Measurements from ENCODE around the gene WDR88.

DNA sequence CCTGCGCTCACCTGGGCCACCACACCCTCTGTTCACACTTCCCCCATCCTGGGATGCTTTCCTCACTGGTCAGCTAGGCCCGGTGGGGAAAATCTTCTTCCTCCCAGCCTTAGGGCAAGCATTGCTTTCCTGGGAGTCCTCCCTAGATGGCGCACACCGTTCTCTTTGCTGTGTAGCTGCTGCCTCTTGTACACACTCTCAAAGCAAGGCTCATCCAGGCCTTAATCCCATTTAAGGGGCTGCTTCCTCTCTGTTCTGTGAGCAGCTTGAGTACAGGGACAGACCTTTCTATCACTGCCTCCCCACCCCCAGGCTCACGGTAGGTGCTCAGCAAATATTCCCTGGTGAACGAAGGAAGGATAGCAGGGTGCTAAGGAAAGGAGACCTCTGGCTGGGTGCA lies 82.7 kb downstream of the WDR88 start:
- TF ChIP-seq POLR2A (IDR thresholded peaks at IDR 0.05; ENCODE audit: low read depth, low read length) = no peak
- TF ChIP-seq, protein P1, sequence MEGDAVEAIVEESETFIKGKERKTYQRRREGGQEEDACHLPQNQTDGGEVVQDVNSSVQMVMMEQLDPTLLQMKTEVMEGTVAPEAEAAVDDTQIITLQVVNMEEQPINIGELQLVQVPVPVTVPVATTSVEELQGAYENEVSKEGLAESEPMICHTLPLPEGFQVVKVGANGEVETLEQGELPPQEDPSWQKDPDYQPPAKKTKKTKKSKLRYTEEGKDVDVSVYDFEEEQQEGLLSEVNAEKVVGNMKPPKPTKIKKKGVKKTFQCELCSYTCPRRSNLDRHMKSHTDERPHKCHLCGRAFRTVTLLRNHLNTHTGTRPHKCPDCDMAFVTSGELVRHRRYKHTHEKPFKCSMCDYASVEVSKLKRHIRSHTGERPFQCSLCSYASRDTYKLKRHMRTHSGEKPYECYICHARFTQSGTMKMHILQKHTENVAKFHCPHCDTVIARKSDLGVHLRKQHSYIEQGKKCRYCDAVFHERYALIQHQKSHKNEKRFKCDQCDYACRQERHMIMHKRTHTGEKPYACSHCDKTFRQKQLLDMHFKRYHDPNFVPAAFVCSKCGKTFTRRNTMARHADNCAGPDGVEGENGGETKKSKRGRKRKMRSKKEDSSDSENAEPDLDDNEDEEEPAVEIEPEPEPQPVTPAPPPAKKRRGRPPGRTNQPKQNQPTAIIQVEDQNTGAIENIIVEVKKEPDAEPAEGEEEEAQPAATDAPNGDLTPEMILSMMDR (IDR thresholded peaks at IDR 0.05; ENCODE audit: extremely low read depth in 1 of 2, insufficient read depth in 1 of 2, low read depth in 1 of 2, low read length in 2 of 2) = peak in 1 of 2 donors; percentile 11
- no peak for TF ChIP-seq MYC (IDR thresholded peaks at IDR 0.05; ENCODE audit: low read depth, low read length)
- TF ChIP-seq, protein P2, sequence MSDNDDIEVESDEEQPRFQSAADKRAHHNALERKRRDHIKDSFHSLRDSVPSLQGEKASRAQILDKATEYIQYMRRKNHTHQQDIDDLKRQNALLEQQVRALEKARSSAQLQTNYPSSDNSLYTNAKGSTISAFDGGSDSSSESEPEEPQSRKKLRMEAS (IDR thresholded peaks at IDR 0.05; ENCODE audit: insufficient read depth, insufficient read length) = no peak
- no peak for TF ChIP-seq POLR2AphosphoS5 (IDR thresholded peaks at IDR 0.05; ENCODE audit: insufficient read depth, low read depth, low read length)
- TF ChIP-seq EZH2 (IDR thresholded peaks at IDR 0.05; ENCODE audit: borderline replicate concordance, low read depth, low read length, severe bottlenecking) = no peak
- no peak for TF ChIP-seq FOS (IDR thresholded peaks at IDR 0.05; ENCODE audit: borderline replicate concordance, insufficient read depth, low read length)
- TF ChIP-seq JUN (IDR thresholded peaks at IDR 0.05; ENCODE audit: borderline replicate concordance, insufficient read depth, insufficient read length, low read depth) = no peak
